Epithelial cell of esophagus (primary cell): ENCODE measurements around the gene LMCD1.

Experiments
- DNase-seq: peaks from one replicate; pipeline ENCODE4 v3.0.0; 2010; ENCODE audit warnings: low read depth
- H3K4me3 ChIP-seq: 2 replicates; pipeline ENCODE4 v1.5.1; 2011; ENCODE audit warnings: mild to moderate bottlenecking, low read length, control low read depth
- CTCF ChIP-seq: IDR thresholded peaks from 2 replicates; pipeline ENCODE4 v1.5.1; 2011; ENCODE audit warnings: low read depth, mild to moderate bottlenecking, low read length, control low read depth, inconsistent platforms; ENCODE audit not compliant: insufficient read depth; ENCODE audit errors: missing control alignments

LMCD1 gene

GRCh38 chr3:8501371-8502131 is at the start of gene LMCD1:
TSS of gene LMCD1 (plus strand) at chr3:8501823. CDS start at chr3:8501939, 116 bp downstream.
- H3K4me3 ChIP-seq = peak within 1 kb of the TSS; percentile 51
- no peak for TF ChIP-seq CTCF
- peak; percentile 95 for DNase-seq

GRCh38 chr3:8452112-8452511 is 49.5 kb upstream of the LMCD1 start:
- DNase-seq = no peak
- H3K4me3 ChIP-seq = no peak overlapping the region
- TF ChIP-seq CTCF = no peak

GRCh38 chr3:8453153-8453552 is 48.5 kb upstream of the LMCD1 start:
- DNase-seq = no peak
- TF ChIP-seq CTCF = no peak
- H3K4me3 ChIP-seq = no peak overlapping the region

- no peak for DNase-seq
- H3K4me3 ChIP-seq = no peak overlapping the region
- no peak for TF ChIP-seq CTCF
Measured at GRCh38 chr3:8455526-8456411, 45.9 kb upstream of the LMCD1 start.

- no peak for TF ChIP-seq CTCF
- H3K4me3 ChIP-seq = no peak overlapping the region
- DNase-seq = no peak
Measured at GRCh38 chr3:8456412-8456811, 45.2 kb upstream of the LMCD1 start.

GRCh38 chr3:8457039-8457438 is 44.6 kb upstream of the LMCD1 start:
- no peak for DNase-seq
- TF ChIP-seq CTCF = no peak
- no peak overlapping the region for H3K4me3 ChIP-seq

GRCh38 chr3:8458238-8458661 is 43.4 kb upstream of the LMCD1 start:
- no peak overlapping the region for H3K4me3 ChIP-seq
- TF ChIP-seq CTCF = no peak
- DNase-seq = no peak
